GM21737 (cell line): Measurements from ENCODE around the gene SNX32.
"Not testable (repeated sequence)": the region's sequence is repeated elsewhere in the genome, so short reads cannot be mapped to it uniquely, and the experiment has no call there.

Experiments
- ATAC-seq: cut with Tn5 transposase; IDR thresholded peaks from one replicate; pipeline ENCODE4 v1.9.1; 2021; ENCODE audit warnings: mild to moderate bottlenecking, moderate library complexity; ENCODE audit not compliant: unreplicated experiment

Gene SNX32

GRCh38 chr11:65822776-65823528, 10.8 kb upstream of the SNX32 start:
- no peak for ATAC-seq

GRCh38 chr11:65826984-65827735, 6.6 kb upstream of the SNX32 start:
- ATAC-seq, result no peak

- no peak for ATAC-seq
Observed at GRCh38 chr11:65829459-65829858, 4.3 kb upstream of the SNX32 start.

- not testable (repeated sequence) for ATAC-seq
Observed at GRCh38 chr11:65832231-65832630, 1.5 kb upstream of the SNX32 start.

DNA sequence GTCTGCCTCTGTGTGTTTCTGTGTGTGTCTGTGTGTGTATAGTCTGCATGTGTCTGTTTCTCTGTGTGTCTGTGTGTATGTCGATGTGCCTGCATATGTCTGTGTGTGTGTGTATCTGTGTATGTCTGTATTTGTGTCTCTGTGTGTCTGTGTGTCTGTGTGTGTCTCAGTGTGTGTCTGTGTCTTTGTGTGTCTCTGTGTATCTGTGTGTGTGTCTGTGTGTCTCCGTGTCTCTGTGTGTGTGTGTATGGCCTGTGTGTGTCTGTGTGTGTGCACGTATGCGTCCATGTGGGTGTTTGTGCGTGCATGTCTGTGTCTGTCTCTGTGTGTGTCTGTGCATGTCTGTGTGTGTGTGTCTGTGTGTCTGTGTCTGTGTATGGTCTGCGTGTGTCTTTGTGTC, 439 bp downstream of the SNX32 start:
- no peak for ATAC-seq

GRCh38 chr11:65842144-65842543, 8.4 kb downstream of the SNX32 start:
- no peak for ATAC-seq

DNA sequence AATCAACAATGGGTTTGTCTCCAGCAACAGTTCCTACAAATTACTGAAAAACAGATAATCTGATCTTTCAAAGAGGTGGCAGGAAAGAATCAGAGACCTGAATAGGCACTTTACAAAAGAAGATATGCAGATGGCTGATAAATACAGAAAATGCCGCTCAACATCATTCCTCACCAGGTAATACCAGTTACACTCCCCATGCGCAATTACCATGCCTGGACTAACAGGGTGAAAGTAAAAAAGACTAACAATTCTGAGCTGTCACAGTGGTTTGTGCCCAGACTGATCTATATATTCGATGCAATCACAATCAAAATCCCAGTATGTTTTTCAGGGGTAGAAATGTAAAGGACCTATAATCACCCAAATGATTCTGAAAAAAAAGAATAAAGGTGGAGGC, 10.0 kb downstream of the SNX32 start:
- no peak for ATAC-seq

GRCh38 chr11:65844231-65844872, 10.6 kb downstream of the SNX32 start:
- ATAC-seq, result no peak

DNA sequence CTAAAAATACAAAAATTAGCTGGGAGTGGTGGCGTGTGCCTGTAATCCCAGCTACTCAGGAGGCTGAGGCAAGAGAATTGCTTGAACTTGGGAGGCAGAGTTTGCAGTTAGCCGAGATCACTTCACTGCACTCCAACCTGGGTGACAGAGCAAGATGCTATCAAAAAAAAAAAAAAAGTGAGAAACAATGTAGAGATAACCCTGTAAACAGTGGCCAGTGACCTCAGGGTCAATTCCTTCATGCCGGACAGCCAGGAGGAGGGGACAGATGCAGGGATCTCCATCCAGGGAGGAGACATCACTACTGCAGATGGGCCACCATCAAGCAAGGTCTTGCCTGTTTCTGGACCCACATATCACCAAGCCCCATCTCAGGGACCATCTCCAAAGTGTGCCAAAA, 14.0 kb downstream of the SNX32 start:
- ATAC-seq, result no peak

DNA sequence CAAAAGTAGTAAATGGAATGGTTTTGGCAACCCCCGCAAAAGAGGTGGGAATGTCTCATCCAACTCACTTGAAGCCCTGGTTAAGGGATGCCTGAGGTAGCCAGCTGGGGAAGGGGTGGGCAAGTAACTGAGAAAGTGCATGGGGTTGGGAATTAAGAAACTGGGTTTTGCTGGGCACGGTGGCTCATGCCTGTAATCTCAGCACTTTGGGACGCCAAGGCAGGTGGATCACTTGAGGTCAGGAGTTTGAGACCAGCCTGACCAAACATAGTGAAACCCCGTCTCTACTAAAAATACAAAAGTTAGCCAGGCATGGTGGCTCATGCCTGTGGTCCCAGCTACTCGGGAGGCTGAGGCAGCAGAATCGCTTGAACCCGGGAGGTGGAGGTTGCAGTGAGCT, 14.9 kb downstream of the SNX32 start:
- not testable (repeated sequence) for ATAC-seq

DNA sequence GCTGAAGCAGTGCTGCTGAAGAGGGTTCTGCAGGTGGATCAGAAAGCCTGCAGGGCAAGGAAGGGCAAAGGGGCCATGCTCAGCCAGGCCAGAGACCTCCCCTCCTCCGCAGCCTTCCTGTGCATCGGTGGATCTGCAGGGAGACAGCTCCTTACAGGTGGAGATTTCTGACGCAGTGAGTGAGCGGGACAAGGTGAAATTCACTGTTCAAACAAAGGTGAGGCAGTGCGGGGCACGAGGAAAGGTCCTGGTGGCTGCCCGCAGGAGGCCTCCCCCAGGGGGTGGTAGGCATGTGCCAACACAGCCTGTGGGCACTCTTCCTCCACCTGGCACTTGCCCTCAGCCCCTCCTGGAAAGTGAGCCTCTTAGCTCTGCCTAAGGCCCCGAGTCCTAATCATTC, 15.6 kb downstream of the SNX32 start:
- ATAC-seq, result no peak

GRCh38 chr11:65849771-65850216, 16.0 kb downstream of the SNX32 start:
- no peak for ATAC-seq

DNA sequence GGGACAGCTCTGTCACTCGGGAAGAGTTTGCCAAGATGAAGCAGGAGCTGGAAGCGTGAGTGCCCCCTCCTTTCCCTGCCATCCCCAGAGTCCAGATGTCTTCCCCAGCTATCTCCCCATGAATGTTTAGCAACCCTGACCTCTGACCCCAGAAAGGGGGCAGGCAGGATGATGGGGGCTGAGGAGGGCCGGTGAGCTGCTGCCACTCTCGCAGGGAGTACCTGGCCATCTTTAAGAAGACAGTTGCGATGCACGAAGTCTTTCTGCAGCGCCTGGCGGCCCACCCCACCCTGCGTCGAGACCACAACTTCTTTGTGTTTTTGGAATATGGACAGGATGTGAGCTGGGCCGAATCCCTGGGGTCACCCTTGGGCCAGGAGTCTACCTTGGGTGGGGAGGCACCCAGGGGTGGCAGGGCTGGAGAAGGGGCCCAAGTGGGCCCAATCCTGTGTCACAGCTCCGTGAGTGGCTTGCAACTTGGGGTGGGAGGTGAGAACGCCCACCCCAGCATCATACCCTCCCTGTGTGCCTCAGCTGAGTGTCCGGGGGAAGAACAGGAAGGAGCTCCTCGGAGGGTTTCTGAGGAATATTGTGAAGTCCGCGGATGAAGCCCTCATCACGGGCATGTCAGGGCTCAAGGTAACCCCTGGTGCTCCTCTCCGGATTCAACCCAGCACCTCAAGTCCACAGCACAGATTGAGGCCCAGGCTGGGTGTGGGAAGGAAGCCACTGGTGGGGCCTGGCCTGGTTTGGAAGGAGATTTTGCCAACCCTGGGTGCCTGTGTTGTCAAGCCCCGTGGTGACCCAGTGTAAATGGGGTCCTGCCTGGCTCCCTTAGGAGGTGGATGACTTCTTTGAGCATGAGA, 16.7 kb downstream of the SNX32 start:
- ATAC-seq, result no peak

DNA sequence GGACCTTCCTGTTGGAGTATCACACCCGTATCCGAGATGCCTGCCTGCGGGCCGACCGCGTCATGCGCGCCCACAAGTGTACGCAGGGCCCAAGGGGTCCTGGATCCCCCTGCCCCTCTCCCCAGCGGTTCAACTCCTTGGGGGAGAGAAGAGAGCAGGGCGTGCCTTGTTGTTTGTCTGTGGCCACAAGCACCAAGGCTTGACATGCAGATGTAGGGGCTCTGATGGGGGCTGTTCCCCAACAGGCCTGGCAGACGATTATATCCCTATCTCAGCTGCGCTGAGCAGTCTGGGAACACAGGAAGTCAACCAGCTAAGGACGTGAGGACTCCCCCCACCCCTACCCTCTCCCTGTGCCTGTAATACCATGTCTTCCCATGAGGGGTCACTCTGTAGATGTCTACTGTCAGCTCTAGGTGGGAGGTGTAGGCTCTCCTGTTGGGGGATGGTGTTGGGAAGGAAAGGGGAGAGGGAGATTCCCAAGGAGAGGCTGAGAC, 17.4 kb downstream of the SNX32 start:
- ATAC-seq, result no peak

DNA sequence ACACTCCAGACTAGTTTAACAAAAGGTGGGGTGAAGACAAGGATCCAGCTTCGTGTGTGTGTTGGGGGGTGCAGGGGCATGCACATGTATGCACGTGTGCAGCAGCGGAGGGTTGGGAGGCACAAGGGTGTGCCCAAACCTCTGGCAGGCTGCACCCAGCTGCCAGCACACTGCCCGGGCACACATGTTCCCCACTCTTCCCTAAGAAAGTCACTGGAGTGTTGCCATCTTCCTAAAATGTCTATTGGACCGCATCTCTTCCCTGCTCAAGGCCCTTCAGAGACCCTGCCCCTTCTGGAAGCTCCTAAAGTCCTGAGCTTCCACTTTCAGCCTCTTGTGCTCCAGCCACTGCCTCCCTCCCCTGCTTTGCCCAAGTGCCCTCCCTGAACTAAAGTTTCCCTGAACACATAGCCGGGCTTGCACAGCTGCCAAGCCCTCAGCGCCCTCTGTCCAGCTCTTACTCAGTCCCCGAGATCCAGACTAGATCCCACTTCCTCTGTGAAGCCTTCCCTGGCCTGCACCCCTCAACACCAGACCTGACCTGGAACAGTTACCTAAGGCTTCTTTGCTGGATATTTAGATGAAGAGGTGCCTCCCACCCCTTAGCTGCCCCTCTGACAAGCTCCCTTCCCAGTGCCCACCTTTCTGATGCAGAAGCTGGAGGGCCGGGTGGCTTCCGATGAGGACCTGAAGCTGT, 18.2 kb downstream of the SNX32 start:
- no peak for ATAC-seq

DNA sequence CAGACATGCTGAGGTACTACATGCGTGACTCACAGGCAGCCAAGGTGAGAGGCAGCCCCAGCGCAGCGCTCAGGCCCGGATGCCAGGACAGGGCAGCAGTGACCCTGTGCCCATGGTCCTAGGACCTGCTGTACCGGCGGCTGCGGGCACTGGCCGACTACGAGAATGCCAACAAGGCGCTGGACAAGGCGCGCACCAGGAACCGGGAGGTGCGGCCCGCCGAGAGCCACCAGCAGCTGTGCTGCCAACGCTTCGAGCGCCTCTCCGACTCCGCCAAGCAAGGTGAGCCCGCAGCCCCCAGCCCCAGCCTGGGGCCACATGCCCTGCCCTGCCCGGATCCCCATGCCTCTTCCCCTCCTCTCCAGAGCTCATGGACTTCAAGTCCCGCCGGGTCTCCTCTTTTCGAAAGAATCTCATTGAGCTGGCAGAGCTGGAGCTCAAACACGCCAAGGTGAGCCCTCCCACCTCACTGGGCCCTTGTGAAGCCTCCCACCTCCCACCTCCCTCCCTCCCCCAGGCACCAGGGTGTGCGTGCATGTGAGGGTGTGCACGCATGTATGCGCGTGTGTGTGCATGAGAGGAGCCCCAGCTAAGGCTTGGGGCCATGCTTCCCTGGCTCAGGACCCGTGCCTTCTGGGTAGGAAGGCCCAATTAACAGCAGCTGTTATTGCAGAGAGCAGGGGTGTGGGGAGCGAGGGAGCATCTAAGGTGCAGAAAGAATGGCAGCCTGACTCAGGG, 18.9 kb downstream of the SNX32 start:
- ATAC-seq, result no peak

GRCh38 chr11:65853246-65853979, 19.6 kb downstream of the SNX32 start:
- no peak for ATAC-seq

GRCh38 chr11:65854161-65854592, 20.4 kb downstream of the SNX32 start:
- no peak for ATAC-seq
